MCF 10A (cell line): Measurements from ENCODE around the gene STAT5B. TPM values are rescaled to one million over a fixed set of nuclear protein-coding genes. Genes with fewer than 3 reads are reported as not detected.
"Not testable (repeated sequence)": the region's sequence is repeated elsewhere in the genome, so short reads cannot be mapped to it uniquely, and the experiment has no call there.

ENCODE experiments used
- BruUV-seq: library from RNA; stranded (reverse); fragments of 400-500 nt; replicated peaks from 2 replicates; lab custom pipeline; 2021; lab: Mats Ljungman, UMichigan
- CTCF ChIA-PET: fragments of 300-600 bp; sonication (Branson Sonifier 250); formaldehyde crosslinking; extraction: SDS; loops from one replicate; lab custom pipeline; 2021; ENCODE audit warnings: antibody characterized with exemption, inconsistent platforms; lab: Yijun Ruan, JAX
- POLR2A ChIA-PET: fragments of 300-600, 350-650 bp; sonication (Branson Sonifier 250); formaldehyde crosslinking; extraction: SDS; loops from one replicate; lab custom pipeline; 2020; ENCODE audit warnings: antibody characterized with exemption, inconsistent platforms; lab: Yijun Ruan, JAX
- DNase-seq: peaks from one replicate; pipeline ENCODE4 v3.0.0-alpha.2; 2018; ENCODE audit not compliant: unreplicated experiment
- H3K27ac Mint-ChIP-seq: one replicate; pipeline ENCODE4 v1.8.0; 2022; ENCODE audit warnings: mild to moderate bottlenecking, low read depth, mixed read lengths; ENCODE audit not compliant: unreplicated experiment
- H3K27me3 Mint-ChIP-seq: one replicate; pipeline ENCODE4 v1.8.0; 2022; ENCODE audit warnings: mixed read lengths; ENCODE audit not compliant: insufficient read depth, unreplicated experiment
- H3K36me3 Mint-ChIP-seq: one replicate; pipeline ENCODE4 v1.8.0; 2022; ENCODE audit warnings: mild to moderate bottlenecking, moderate library complexity, mixed read lengths; ENCODE audit not compliant: insufficient read depth, unreplicated experiment
- H3K4me1 Mint-ChIP-seq: one replicate; pipeline ENCODE4 v1.8.0; 2022; ENCODE audit warnings: mixed read lengths; ENCODE audit not compliant: insufficient read depth, unreplicated experiment
- H3K4me3 Mint-ChIP-seq: one replicate; pipeline ENCODE4 v1.8.0; 2022; ENCODE audit warnings: mild to moderate bottlenecking, moderate library complexity, mixed read lengths; ENCODE audit not compliant: unreplicated experiment
- H3K9me3 Mint-ChIP-seq: one replicate; pipeline ENCODE4 v1.8.0; 2022; ENCODE audit warnings: mixed read lengths; ENCODE audit not compliant: unreplicated experiment
- CTCF ChIP-seq: fragments of 200-600 bp; IDR thresholded peaks from one replicate; pipeline ENCODE4 v1.8.0; 2022; ENCODE audit warnings: antibody characterized with exemption, mild to moderate bottlenecking; ENCODE audit not compliant: unreplicated experiment
- intact Hi-C: fragments of 100-400 bp; cut with micrococcal nuclease; formaldehyde crosslinking; loops from 2 replicates; pipeline ENCODE4 v1.14.1; 2022
- total RNA-seq: library from RNA; stranded (reverse); gene quantifications from 2 replicates; pipeline ENCODE4 v1.2.3, GENCODE V29; 2022

Gene STAT5B
- total RNA-seq, 1 experiment from 2014 or later = 29.8 TPM

DNA sequence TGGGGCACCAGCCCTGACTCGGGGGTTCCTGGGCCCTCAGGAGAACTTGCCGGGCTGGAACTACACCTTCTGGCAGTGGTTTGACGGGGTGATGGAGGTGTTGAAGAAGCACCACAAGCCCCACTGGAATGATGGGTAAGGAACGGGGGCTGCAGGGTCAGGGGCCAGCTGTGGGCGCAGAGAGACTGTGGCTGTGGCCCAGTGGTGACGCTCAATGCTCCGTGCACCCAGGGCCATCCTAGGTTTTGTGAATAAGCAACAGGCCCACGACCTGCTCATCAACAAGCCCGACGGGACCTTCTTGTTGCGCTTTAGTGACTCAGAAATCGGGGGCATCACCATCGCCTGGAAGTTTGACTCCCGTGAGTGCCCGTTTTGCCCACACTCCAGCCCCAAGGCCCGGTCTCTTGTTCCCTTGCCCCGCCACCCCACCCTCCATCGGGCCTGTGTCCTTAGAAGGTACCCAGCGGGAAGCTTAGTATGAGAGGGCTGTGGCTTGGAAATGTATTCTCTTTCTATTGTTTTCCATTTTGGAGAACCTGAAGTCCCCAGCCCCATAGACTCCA lies 31.3 kb upstream of the STAT5B start:
- no peak for TF ChIP-seq CTCF
- Mint-ChIP-seq H3K4me3 (no peak overlapping the region), H3K36me3 (peaks cover 34% of the 10 kb centered on the region), H3K27me3 (no peaks in the 10 kb centered on the region), H3K27ac (no peak overlapping the region), H3K9me3 (no peaks in the 10 kb centered on the region), H3K4me1 (no peaks in the 10 kb centered on the region)
- DNase-seq = no peak
- intact Hi-C loops = no loop called here
- POLR2A ChIA-PET = no interaction called here
- BruUV-seq = no TSS peak
- CTCF ChIA-PET = interaction anchor here (1.0 to 1.4 kb wide), 2 partner anchors 10 to 210 kb away, joined by 3 read pairs; no protein-coding TSS in a partner anchor

DNA sequence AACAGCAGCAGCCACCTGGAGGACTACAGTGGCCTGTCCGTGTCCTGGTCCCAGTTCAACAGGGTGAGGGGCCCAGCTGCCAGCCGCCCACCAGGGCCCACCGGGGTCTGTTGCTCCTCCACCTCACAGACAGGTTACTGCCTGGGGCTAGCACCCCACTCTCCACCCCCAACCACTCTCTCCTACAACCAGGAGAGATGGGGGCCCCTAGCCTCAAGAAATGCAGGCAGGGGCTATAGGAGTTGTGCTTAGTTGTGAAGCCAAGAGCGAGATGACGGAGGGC lies 30.1 kb upstream of the STAT5B start:
- Mint-ChIP-seq H3K4me1 (no peaks in the 10 kb centered on the region), H3K9me3 (no peaks in the 10 kb centered on the region), H3K27ac (no peak overlapping the region), H3K4me3 (no peak overlapping the region), H3K36me3 (peaks cover 23% of the 10 kb centered on the region), H3K27me3 (peaks cover 6% of the 10 kb centered on the region)
- ChIA-PET POLR2A (no interaction called here), CTCF (interaction anchor here (0.8 kb wide), 1 partner anchor 83 kb away, joined by 3 read pairs; no protein-coding TSS in a partner anchor)
- no TSS peak for BruUV-seq
- intact Hi-C loops = no loop called here
- no peak for TF ChIP-seq CTCF
- no peak for DNase-seq

DNA sequence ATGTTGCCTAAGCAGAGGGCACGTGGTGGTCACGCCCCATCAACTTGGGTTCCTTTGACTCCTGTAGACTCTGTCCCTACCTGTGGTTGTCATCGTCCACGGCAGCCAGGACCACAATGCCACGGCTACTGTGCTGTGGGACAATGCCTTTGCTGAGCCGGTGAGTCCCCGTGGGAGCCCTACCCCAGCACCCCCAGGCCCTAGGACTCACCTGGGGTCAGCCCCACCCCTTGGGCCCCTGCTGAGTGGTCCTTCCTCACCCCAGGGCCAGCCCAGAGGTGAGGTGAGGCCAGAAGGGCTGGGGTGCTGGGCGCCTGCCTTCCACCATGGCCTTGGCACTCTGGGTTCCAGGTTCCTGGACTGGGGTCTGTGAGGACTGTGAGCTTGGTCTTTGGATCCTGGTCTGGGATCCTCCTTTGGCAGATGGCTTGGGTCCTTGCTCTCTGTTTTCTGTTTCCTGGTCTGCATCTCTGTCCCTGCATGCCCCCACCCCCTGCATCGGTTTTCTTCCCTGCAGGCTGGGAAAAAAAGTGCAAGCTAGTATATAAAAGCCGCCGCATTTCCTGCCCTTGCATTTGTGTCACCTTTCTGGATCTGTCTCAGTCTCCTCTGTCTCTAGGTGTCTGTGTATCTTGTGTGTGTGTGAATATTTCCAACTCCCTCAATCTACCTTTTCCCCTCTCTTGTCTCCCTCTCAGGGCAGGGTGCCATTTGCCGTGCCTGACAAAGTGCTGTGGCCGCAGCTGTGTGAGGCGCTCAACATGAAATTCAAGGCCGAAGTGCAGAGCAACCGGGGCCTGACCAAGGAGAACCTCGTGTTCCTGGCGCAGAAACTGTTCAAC lies 29.6 kb upstream of the STAT5B start:
- no peak for DNase-seq
- peaks cover 17% of the 10 kb centered on the region for H3K36me3 Mint-ChIP-seq
- no peaks in the 10 kb centered on the region for H3K9me3 Mint-ChIP-seq
- intact Hi-C loops = no loop called here
- no TSS peak for BruUV-seq
- H3K27ac Mint-ChIP-seq = no peak overlapping the region
- H3K27me3 Mint-ChIP-seq = peaks cover 10% of the 10 kb centered on the region
- POLR2A ChIA-PET = no interaction called here
- CTCF ChIA-PET = interaction anchor here (0.8 kb wide), 1 partner anchor 82 kb away, joined by 3 read pairs; no protein-coding TSS in a partner anchor
- no peak overlapping the region for H3K4me3 Mint-ChIP-seq
- no peak for TF ChIP-seq CTCF
- no peaks in the 10 kb centered on the region for H3K4me1 Mint-ChIP-seq

DNA sequence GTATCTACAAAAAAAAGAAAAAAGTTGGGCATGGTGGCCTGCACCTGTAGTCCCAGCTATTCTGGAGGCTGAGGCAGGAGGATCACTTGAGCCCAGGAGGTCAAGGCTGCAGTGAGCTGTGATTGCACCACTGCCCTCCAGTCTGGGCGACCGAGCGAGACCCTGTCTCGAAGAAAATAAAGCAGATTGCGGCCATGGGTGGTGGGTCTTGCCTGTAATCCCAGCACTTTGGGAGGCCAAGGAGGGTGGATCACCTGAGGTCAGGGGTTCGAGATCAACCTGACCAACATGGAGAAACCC lies 28.8 kb upstream of the STAT5B start:
- intact Hi-C loops, CTCF ChIA-PET, BruUV-seq, H3K4me1 Mint-ChIP-seq, DNase-seq, POLR2A ChIA-PET, H3K27ac Mint-ChIP-seq, H3K4me3 Mint-ChIP-seq, H3K9me3 Mint-ChIP-seq, H3K36me3 Mint-ChIP-seq: not testable (repeated sequence)
- H3K27me3 Mint-ChIP-seq = peaks cover 10% of the 10 kb centered on the region
